Ovary (tissue), 9 donors: ENCODE measurements around the gene CACNB2. TPM values are rescaled to one million over a fixed set of nuclear protein-coding genes. Genes with fewer than 3 reads are reported as not detected.

ENCODE experiments used
- DNase-seq, 5 donors: peaks; one replicate each; pipeline ENCODE4 v3.0.0-alpha.2; 2019 to 2020
- H3K27ac ChIP-seq, 2 donors: fragments of 200-600 bp; one replicate each; pipeline versions ENCODE4 v1.5.1 to v1.8.0; 2019 to 2022
- H3K27me3 ChIP-seq: fragments of 200-600 bp; one replicate; pipeline ENCODE4 v1.8.0; 2022
- H3K36me3 ChIP-seq: fragments of 200-600 bp; sonication (generic); one replicate; pipeline ENCODE4 v1.5.1; 2019
- H3K4me1 ChIP-seq: one replicate; pipeline ENCODE4 v1.8.1; 2013; ENCODE audit warnings: mild to moderate bottlenecking, moderate library complexity; ENCODE audit not compliant: insufficient read depth
- H3K4me3 ChIP-seq: fragments of 200-600 bp; sonication (generic); one replicate; pipeline ENCODE4 v1.5.1; 2017
- H3K9me3 ChIP-seq, 2 donors: fragments of 200-600 bp in 1 of 2; sonication (generic) in 1 of 2; one replicate each; pipeline versions ENCODE4 v1.5.1 to v1.8.1; 2013 to 2019; ENCODE audit warnings: mild to moderate bottlenecking in 1 of 2, moderate library complexity in 1 of 2
- CTCF ChIP-seq, 3 donors: fragments of 450-650 bp in 2 of 3; fragments of 200-600 bp in 1 of 3; IDR thresholded peaks; one replicate each; pipeline versions ENCODE4 v1.5.1 to v1.8.0; 2016 to 2022; ENCODE audit warnings: antibody characterized with exemption in 3 of 3, mild to moderate bottlenecking in 1 of 3
- EP300 ChIP-seq: sonication (generic); formaldehyde crosslinking; IDR thresholded peaks from one replicate; pipeline ENCODE4 v1.6.1; 2017; ENCODE audit warnings: antibody characterized with exemption
- POLR2A ChIP-seq: fragments of 450-650 bp; IDR thresholded peaks from one replicate; pipeline ENCODE4 v1.6.1; 2017; ENCODE audit warnings: antibody characterized with exemption, mild to moderate bottlenecking, moderate library complexity
- WGBS, 3 donors: extraction: QIAGEN DNeasy Blood & Tissue Kit in 1 of 3; methylation state at CpG; one replicate each; pipeline versions ENCODE4 v1.1.5 to v1.1.7; 2013 to 2017; 5-methylcytosine and 5-hydroxymethylcytosine counted together
- intact Hi-C, 4 donors: fragments of 100-400 bp; cut with DNase I; formaldehyde crosslinking; loops; one replicate each; pipeline versions ENCODE4 v1.11.0 to v1.15.1; 2022 to 2023
- polyA plus RNA-seq, 2 donors: library from polyadenylated mRNA; stranded (reverse); fragments of 200-250 nt in 1 of 2; fragments of 350-450 nt in 1 of 2; fragmentation: Illumina TruSeq in 1 of 2; extraction: RNeasy Lipid Tissue Mini Kit (QIAGEN cat#74804) in 1 of 2; gene quantifications; one replicate each; pipeline ENCODE4 v1.2.3, GENCODE V29; 2013 to 2014
- total RNA-seq, 7 donors: library from RNA; depleted of rRNA in 2 of 7; stranded (reverse); fragments of >200 nt in 2 of 7; fragmentation: NEBNext Ultra II Directional in 3 of 7; extraction: Animal tissue kit (Norgen Biotek cat#: 25700) in 3 of 7; gene quantifications; one replicate each; pipeline versions ENCODE4 v1.1.0 to v1.2.4, GENCODE V29; 2016 to 2023
- donor health status: DM: no; HTN: no; CAD: no; lungs with moderate emphysema.
- donor health status: DM: no; HTN: no; CAD: no.
- donor health status: Bipolar disorder and iron deficiency.
- donor health status: DM: yes; HTN: yes; CAD: no.
- donor health status: DM: no; HTN: no; CAD: no.
- donor health status: DM: yes; HTN: yes; CAD: no.

The CACNB2 gene
- total and polyA plus RNA-seq, 9 donors = 8.9 to 60.9 (median 23.8) TPM

GRCh38 chr10:18098201-18098600 is 42.0 kb upstream of the CACNB2 start:
- H3K4me1 ChIP-seq = no peaks in the 10 kb centered on the region
- 78 to 89% (median 88%) methylated on average over 3 of the region's 3 CpGs for WGBS, 3 donors
- no peak overlapping the region for H3K27ac ChIP-seq
- TF ChIP-seq POLR2A = no peak
- TF ChIP-seq EP300 = no peak
- no peak for TF ChIP-seq CTCF (IDR thresholded peaks at IDR 0.05)
- intact Hi-C loops = no loop called here
- no peak for DNase-seq
- H3K27me3 ChIP-seq = no peaks in the 10 kb centered on the region
- H3K4me3 ChIP-seq = no peak overlapping the region
- H3K36me3 ChIP-seq = no peaks in the 10 kb centered on the region
- no peaks in the 10 kb centered on the region for H3K9me3 ChIP-seq

DNA sequence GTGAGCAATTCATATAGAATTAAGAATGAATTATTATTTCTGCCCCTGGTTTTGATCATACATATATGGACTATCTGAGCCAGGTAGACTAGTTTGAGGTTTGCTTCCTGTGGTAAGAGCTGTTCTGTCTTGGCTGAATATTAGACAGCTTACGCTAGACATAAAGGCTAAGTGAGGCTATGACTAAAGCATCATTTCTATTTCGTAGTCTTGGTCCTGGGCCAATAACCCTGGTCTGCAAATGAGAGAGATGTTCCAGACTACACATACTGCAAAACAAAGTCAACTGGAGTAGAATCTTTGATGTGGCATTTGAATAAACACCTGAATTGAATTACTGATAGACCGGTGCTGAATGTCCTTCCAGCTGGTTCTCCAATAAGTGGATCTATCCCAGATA is 40.8 kb upstream of the CACNB2 start:
- no peaks in the 10 kb centered on the region for H3K4me1 ChIP-seq
- no peak for DNase-seq
- TF ChIP-seq EP300 (no peak), CTCF (IDR thresholded peaks at IDR 0.05) (no peak), POLR2A (no peak)
- no peaks in the 10 kb centered on the region for H3K36me3 ChIP-seq
- H3K4me3 ChIP-seq = no peak overlapping the region
- no peaks in the 10 kb centered on the region for H3K9me3 ChIP-seq
- no peaks in the 10 kb centered on the region for H3K27me3 ChIP-seq
- WGBS, 3 donors = 72 to 80% (median 73%) methylated on average over 3 of the region's 3 CpGs
- H3K27ac ChIP-seq = no peak overlapping the region
- intact Hi-C loops = no loop called here

GRCh38 chr10:18100669-18101068 is 39.6 kb upstream of the CACNB2 start:
- Histone ChIP-seq H3K4me3 (no peak overlapping the region), H3K27ac (no peak overlapping the region), H3K4me1 (no peaks in the 10 kb centered on the region), H3K9me3 (no peaks in the 10 kb centered on the region), H3K27me3 (no peaks in the 10 kb centered on the region), H3K36me3 (no peaks in the 10 kb centered on the region)
- 72 to 85% (median 81%) methylated on average over 1 of the region's 1 CpG for WGBS, 3 donors
- TF ChIP-seq CTCF (IDR thresholded peaks at IDR 0.05) (no peak), POLR2A (no peak), EP300 (no peak)
- intact Hi-C loops = no loop called here
- no peak for DNase-seq

GRCh38 chr10:18102404-18102803 is 37.8 kb upstream of the CACNB2 start:
- 97 to 98% (median 97%) methylated on average over 1 of the region's 1 CpG for WGBS, 3 donors
- intact Hi-C loops = no loop called here
- TF ChIP-seq CTCF (IDR thresholded peaks at IDR 0.05) (no peak), POLR2A (no peak), EP300 (no peak)
- no peak for DNase-seq
- Histone ChIP-seq H3K4me3 (no peak overlapping the region), H3K27ac (no peak overlapping the region), H3K9me3 (no peaks in the 10 kb centered on the region), H3K36me3 (no peaks in the 10 kb centered on the region), H3K4me1 (no peaks in the 10 kb centered on the region), H3K27me3 (no peaks in the 10 kb centered on the region)
